ENCODE measurements around the gene SMCP. TPM values are rescaled to one million over a fixed set of nuclear protein-coding genes. Genes with fewer than 3 reads are reported as not detected.

SMCP gene
- total and polyA plus RNA-seq, 2 experiments from 2014 or later = not detected

Other genes starting within 250 kb of the SMCP start
- not detected in 2 replicates for gene LCE2D, start 214.9 kb upstream of the SMCP start, total RNA-seq (2014; rRNA removed; shearing (Covaris generic))
- gene LCE2D, start 214.9 kb upstream of the SMCP start, polyA plus RNA-seq (2016; fragmentation: Nextera tagmentation; extraction: Ambion mirVana) = not detected in 2 replicates
- gene LCE2C, start 203.0 kb upstream of the SMCP start, total RNA-seq (2014; rRNA removed; shearing (Covaris generic)) = not detected in 2 replicates
- gene LCE2C, start 203.0 kb upstream of the SMCP start, polyA plus RNA-seq (2016; fragmentation: Nextera tagmentation; extraction: Ambion mirVana) = not detected in 2 replicates
- gene LCE2B, start 192.2 kb upstream of the SMCP start, total RNA-seq (2014; rRNA removed; shearing (Covaris generic)) = not detected in 2 replicates
- gene LCE2B, start 192.2 kb upstream of the SMCP start, polyA plus RNA-seq (2016; fragmentation: Nextera tagmentation; extraction: Ambion mirVana) = not detected in 2 replicates
- not detected in 2 replicates for gene LCE2A, start 180.0 kb upstream of the SMCP start, total RNA-seq (2014; rRNA removed; shearing (Covaris generic))
- gene LCE2A, start 180.0 kb upstream of the SMCP start, polyA plus RNA-seq (2016; fragmentation: Nextera tagmentation; extraction: Ambion mirVana) = not detected in 2 replicates
- not detected in 2 replicates for gene LCE4A, start 170.2 kb upstream of the SMCP start, total RNA-seq (2014; rRNA removed; shearing (Covaris generic))
- not detected in 2 replicates for gene LCE4A, start 170.2 kb upstream of the SMCP start, polyA plus RNA-seq (2016; fragmentation: Nextera tagmentation; extraction: Ambion mirVana)
- gene KPRP, start 120.3 kb upstream of the SMCP start, total RNA-seq (2014; rRNA removed; shearing (Covaris generic)) = not detected in 2 replicates
- not detected in 2 replicates for gene KPRP, start 120.3 kb upstream of the SMCP start, polyA plus RNA-seq (2016; fragmentation: Nextera tagmentation; extraction: Ambion mirVana)
- gene LCE1F, start 103.2 kb upstream of the SMCP start, total RNA-seq (2014; rRNA removed; shearing (Covaris generic)) = not detected in 2 replicates
- not detected in 2 replicates for gene LCE1F, start 103.2 kb upstream of the SMCP start, polyA plus RNA-seq (2016; fragmentation: Nextera tagmentation; extraction: Ambion mirVana)
- gene LCE1E, start 92.1 kb upstream of the SMCP start, total RNA-seq (2014; rRNA removed; shearing (Covaris generic)) = not detected in 2 replicates
- 0.43 TPM in 1 of 2 replicates, not detected in the other for gene LCE1E, start 92.1 kb upstream of the SMCP start, polyA plus RNA-seq (2016; fragmentation: Nextera tagmentation; extraction: Ambion mirVana)
- gene LCE1D, start 81.6 kb upstream of the SMCP start, total RNA-seq (2014; rRNA removed; shearing (Covaris generic)) = not detected in 2 replicates
- gene LCE1D, start 81.6 kb upstream of the SMCP start, polyA plus RNA-seq (2016; fragmentation: Nextera tagmentation; extraction: Ambion mirVana) = not detected in 2 replicates
- gene LCE1C, start 71.7 kb upstream of the SMCP start, total RNA-seq (2014; rRNA removed; shearing (Covaris generic)) = not detected in 2 replicates
- not detected in 2 replicates for gene LCE1C, start 71.7 kb upstream of the SMCP start, polyA plus RNA-seq (2016; fragmentation: Nextera tagmentation; extraction: Ambion mirVana)
- gene LCE1B, start 66.4 kb upstream of the SMCP start, total RNA-seq (2014; rRNA removed; shearing (Covaris generic)) = not detected in 2 replicates
- gene LCE1B, start 66.4 kb upstream of the SMCP start, polyA plus RNA-seq (2016; fragmentation: Nextera tagmentation; extraction: Ambion mirVana) = not detected in 2 replicates
- gene LCE1A, start 50.8 kb upstream of the SMCP start, total RNA-seq (2014; rRNA removed; shearing (Covaris generic)) = not detected in 2 replicates
- gene LCE1A, start 50.8 kb upstream of the SMCP start, polyA plus RNA-seq (2016; fragmentation: Nextera tagmentation; extraction: Ambion mirVana) = not detected in 2 replicates
- not detected in 2 replicates for gene LCE6A, start 35.5 kb upstream of the SMCP start, total RNA-seq (2014; rRNA removed; shearing (Covaris generic))
- not detected in 2 replicates for gene LCE6A, start 35.5 kb upstream of the SMCP start, polyA plus RNA-seq (2016; fragmentation: Nextera tagmentation; extraction: Ambion mirVana)
- not detected in 2 replicates for gene LCE7A, start 18.3 kb upstream of the SMCP start, total RNA-seq (2014; rRNA removed; shearing (Covaris generic))
- gene LCE7A, start 18.3 kb upstream of the SMCP start, polyA plus RNA-seq (2016; fragmentation: Nextera tagmentation; extraction: Ambion mirVana) = not detected in 2 replicates
- gene IVL, start 30.2 kb downstream of the SMCP start, total RNA-seq (2014; rRNA removed; shearing (Covaris generic)) = not detected in 2 replicates
- gene IVL, start 30.2 kb downstream of the SMCP start, polyA plus RNA-seq (2016; fragmentation: Nextera tagmentation; extraction: Ambion mirVana) = not detected in 2 replicates
- gene SPRR5, start 68.9 kb downstream of the SMCP start, total RNA-seq (2014; rRNA removed; shearing (Covaris generic)) = not detected in 2 replicates
- gene SPRR5, start 68.9 kb downstream of the SMCP start, polyA plus RNA-seq (2016; fragmentation: Nextera tagmentation; extraction: Ambion mirVana) = not detected in 2 replicates
- gene SPRR4, start 92.3 kb downstream of the SMCP start, total RNA-seq (2014; rRNA removed; shearing (Covaris generic)) = not detected in 2 replicates
- not detected in 2 replicates for gene SPRR4, start 92.3 kb downstream of the SMCP start, polyA plus RNA-seq (2016; fragmentation: Nextera tagmentation; extraction: Ambion mirVana)
- gene SPRR1A, start 105.8 kb downstream of the SMCP start, total RNA-seq (2014; rRNA removed; shearing (Covaris generic)) = not detected in 2 replicates
- gene SPRR1A, start 105.8 kb downstream of the SMCP start, polyA plus RNA-seq (2016; fragmentation: Nextera tagmentation; extraction: Ambion mirVana) = not detected in 2 replicates
- gene SPRR3, start 123.4 kb downstream of the SMCP start, total RNA-seq (2014; rRNA removed; shearing (Covaris generic)) = not detected in 2 replicates
- gene SPRR3, start 123.4 kb downstream of the SMCP start, polyA plus RNA-seq (2016; fragmentation: Nextera tagmentation; extraction: Ambion mirVana) = not detected in 2 replicates
- not detected in 2 replicates for gene SPRR1B, start 152.9 kb downstream of the SMCP start, total RNA-seq (2014; rRNA removed; shearing (Covaris generic))
- gene SPRR1B, start 152.9 kb downstream of the SMCP start, polyA plus RNA-seq (2016; fragmentation: Nextera tagmentation; extraction: Ambion mirVana) = not detected in 2 replicates
- not detected in 2 replicates for gene SPRR2D, start 162.8 kb downstream of the SMCP start, total RNA-seq (2014; rRNA removed; shearing (Covaris generic))
- not detected in 2 replicates for gene SPRR2D, start 162.8 kb downstream of the SMCP start, polyA plus RNA-seq (2016; fragmentation: Nextera tagmentation; extraction: Ambion mirVana)
- not detected in 2 replicates for gene SPRR2A, start 179.2 kb downstream of the SMCP start, total RNA-seq (2014; rRNA removed; shearing (Covaris generic))
- 0.43 TPM in 1 of 2 replicates, not detected in the other for gene SPRR2A, start 179.2 kb downstream of the SMCP start, polyA plus RNA-seq (2016; fragmentation: Nextera tagmentation; extraction: Ambion mirVana)
- not detected in 2 replicates for gene SPRR2B, start 193.3 kb downstream of the SMCP start, total RNA-seq (2014; rRNA removed; shearing (Covaris generic))
- gene SPRR2B, start 193.3 kb downstream of the SMCP start, polyA plus RNA-seq (2016; fragmentation: Nextera tagmentation; extraction: Ambion mirVana) = not detected in 2 replicates
- not detected in 2 replicates for gene SPRR2E, start 216.2 kb downstream of the SMCP start, total RNA-seq (2014; rRNA removed; shearing (Covaris generic))
- not detected in 2 replicates for gene SPRR2E, start 216.2 kb downstream of the SMCP start, polyA plus RNA-seq (2016; fragmentation: Nextera tagmentation; extraction: Ambion mirVana)
- not detected in 2 replicates for gene SPRR2F, start 235.2 kb downstream of the SMCP start, total RNA-seq (2014; rRNA removed; shearing (Covaris generic))
- 0.44 and 0.57 TPM in 2 replicates for gene SPRR2F, start 235.2 kb downstream of the SMCP start, polyA plus RNA-seq (2016; fragmentation: Nextera tagmentation; extraction: Ambion mirVana)